ENCODE measurements around the gene LMNTD2.

DNA sequence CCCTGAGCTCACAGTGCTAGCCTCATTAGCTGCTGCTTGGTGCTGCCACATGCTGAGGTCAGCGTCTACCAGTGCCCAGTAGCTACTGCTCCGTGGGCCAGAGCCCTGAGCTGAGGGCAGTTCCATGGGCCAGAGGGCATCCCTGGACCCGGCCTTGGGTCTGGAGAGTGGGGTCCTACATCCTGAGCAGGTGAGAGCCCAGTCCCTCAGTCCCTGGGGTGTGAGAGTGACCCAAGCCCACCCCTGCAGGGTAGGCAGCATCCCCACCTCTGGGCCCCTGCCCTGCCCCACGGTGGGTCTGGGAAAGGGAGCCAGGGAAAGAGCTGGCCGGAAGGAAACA, 9.8 kb downstream of the LMNTD2 start:
- TF ChIP-seq CTCF (conservative IDR thresholded peaks at IDR 0.05; ENCODE audit: low read depth, low read length) (no peak), EZH2phosphoT487 (IDR thresholded peaks at IDR 0.05; ENCODE audit: borderline replicate concordance, low read length) (no peak)
